Kidney epithelial cell (primary cell): ENCODE measurements around the gene ADGRB2. TPM values are rescaled to one million over a fixed set of nuclear protein-coding genes. Genes with fewer than 3 reads are reported as not detected.

Experiments used
- DNase-seq: peaks from one replicate; pipeline ENCODE4 v3.0.0-alpha.2; 2010; ENCODE audit warnings: low read depth
- H3K27me3 ChIP-seq: 2 replicates; pipeline ENCODE4 v1.6.0; 2011; ENCODE audit warnings: low read length; ENCODE audit not compliant: control insufficient read depth, insufficient read depth
- H3K36me3 ChIP-seq: 2 replicates; pipeline ENCODE4 v1.5.1; 2011; ENCODE audit warnings: low read length; ENCODE audit not compliant: control insufficient read depth, insufficient read depth
- H3K4me3 ChIP-seq: 2 replicates; pipeline ENCODE4 v1.5.1; 2011; ENCODE audit warnings: low read depth, mild to moderate bottlenecking, control low read depth, low read length
- CTCF ChIP-seq: IDR thresholded peaks from 2 replicates; pipeline ENCODE4 v1.5.1; 2011; ENCODE audit warnings: mild to moderate bottlenecking, moderate library complexity, low read length, control low read depth, inconsistent platforms; ENCODE audit not compliant: insufficient read depth, poor library complexity, severe bottlenecking
- total RNA-seq: library from RNA; depleted of rRNA; stranded (reverse); fragments of >200 nt; gene quantifications from 2 replicates; pipeline ENCODE4 v1.2.3, GENCODE V29; 2015

Gene ADGRB2
- total RNA-seq, 1 donor from 2014 or later = 1.5 TPM

GRCh38 chr1:31771891-31772668 lies 7.9 kb upstream of the ADGRB2 start:
- no peak for DNase-seq
- no peak overlapping the region for H3K4me3 ChIP-seq
- no peak for TF ChIP-seq CTCF
- no peaks in the 10 kb centered on the region for H3K36me3 ChIP-seq
- peaks cover 44% of the 10 kb centered on the region for H3K27me3 ChIP-seq

GRCh38 chr1:31769720-31770390 lies 5.7 kb upstream of the ADGRB2 start:
- no peaks in the 10 kb centered on the region for H3K36me3 ChIP-seq

DNA sequence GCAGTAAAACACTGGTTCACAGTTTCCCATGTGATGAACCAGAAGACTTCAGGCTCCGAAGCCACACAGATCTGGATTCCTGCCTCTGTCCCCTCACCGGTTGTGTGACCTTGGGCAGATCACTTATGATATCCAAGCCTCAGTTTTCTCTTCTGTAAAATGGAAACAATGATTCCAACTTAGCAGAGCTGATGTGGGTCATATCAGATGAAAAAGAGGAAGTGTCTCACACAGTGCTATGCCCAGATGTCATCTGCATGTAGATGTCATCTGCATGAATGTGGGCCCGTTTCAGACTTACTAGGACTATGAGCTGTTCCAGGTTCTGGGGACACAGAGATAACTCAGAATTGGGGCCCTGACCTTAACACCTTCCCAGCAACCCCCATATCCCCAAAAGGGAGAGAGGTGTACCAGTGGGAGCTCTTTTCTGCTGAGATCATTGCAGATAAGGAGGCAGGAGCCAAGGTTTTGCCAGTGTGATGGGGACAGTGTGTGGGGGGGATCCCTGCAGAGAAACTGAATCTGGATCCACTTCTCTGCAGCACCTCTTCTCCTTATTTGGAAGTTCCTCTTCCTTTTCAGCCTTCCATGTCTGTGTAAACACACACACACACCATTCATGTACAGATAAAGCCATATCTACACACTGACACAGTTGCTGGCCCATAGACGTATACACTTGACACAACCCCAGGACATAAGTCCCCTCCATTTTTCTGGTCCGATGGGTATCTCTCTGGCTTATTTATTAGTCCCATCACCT lies 5.0 kb upstream of the ADGRB2 start:
- peaks cover 31% of the 10 kb centered on the region for H3K27me3 ChIP-seq
- DNase-seq = no peak
- TF ChIP-seq CTCF = no peak
- no peak overlapping the region for H3K4me3 ChIP-seq
- H3K36me3 ChIP-seq = no peaks in the 10 kb centered on the region

More at GRCh38 chr1:31769720-31770390, 5.7 kb upstream of the ADGRB2 start:
- Histone ChIP-seq H3K27me3 (peaks cover 35% of the 10 kb centered on the region), H3K4me3 (no peak overlapping the region)
- DNase-seq = no peak
- no peak for TF ChIP-seq CTCF

DNA sequence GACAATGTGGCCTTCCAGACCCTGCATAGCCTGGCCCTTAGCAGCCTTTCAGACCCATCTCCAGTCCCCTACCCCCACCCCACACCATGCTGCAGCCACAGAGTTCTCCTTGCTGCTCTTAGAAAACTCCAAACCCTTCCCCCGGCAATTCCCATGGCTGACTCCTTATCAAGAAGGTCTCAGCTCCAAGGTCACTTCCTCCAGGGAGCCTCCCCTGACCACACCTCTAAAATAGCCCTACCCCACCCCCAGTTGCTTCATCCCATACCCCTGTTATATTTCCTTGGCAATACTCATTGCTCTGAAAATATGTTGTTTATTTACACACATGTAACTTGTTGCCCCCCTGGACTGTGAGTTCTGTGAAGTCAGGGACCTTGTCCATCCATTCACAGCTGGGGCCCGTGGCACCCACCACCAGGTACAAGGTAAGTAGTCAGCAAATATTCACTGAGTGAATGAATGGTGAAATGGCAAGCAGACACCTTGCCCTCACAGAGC lies 4.3 kb upstream of the ADGRB2 start:
- H3K4me3 ChIP-seq = no peak overlapping the region
- peaks cover 28% of the 10 kb centered on the region for H3K27me3 ChIP-seq
- TF ChIP-seq CTCF = no peak
- H3K36me3 ChIP-seq = no peaks in the 10 kb centered on the region
- no peak for DNase-seq

GRCh38 chr1:31767225-31767624 lies 3.1 kb upstream of the ADGRB2 start:
- Histone ChIP-seq H3K36me3 (no peaks in the 10 kb centered on the region), H3K4me3 (no peak overlapping the region), H3K27me3 (peaks cover 20% of the 10 kb centered on the region)
- no peak for DNase-seq
- TF ChIP-seq CTCF = peak; percentile 10
